Chondrocyte (in vitro differentiated cells): ENCODE measurements around the gene TAS2R8. TPM values are rescaled to one million over a fixed set of nuclear protein-coding genes. Genes with fewer than 3 reads are reported as not detected.

Experiments used
- DNase-seq: peaks from one replicate; pipeline ENCODE4 v3.0.0; 2021; ENCODE audit warnings: mixed read lengths, low spot score
- H3K27ac Mint-ChIP-seq: one replicate; pipeline ENCODE4 v1.8.0; 2021; ENCODE audit warnings: mild to moderate bottlenecking, moderate library complexity, mixed read lengths; ENCODE audit not compliant: unreplicated experiment
- H3K27me3 Mint-ChIP-seq: 2 replicates; pipeline ENCODE4 v1.8.0; 2021; ENCODE audit warnings: low read depth, mixed read lengths
- H3K36me3 Mint-ChIP-seq: 2 replicates; pipeline ENCODE4 v1.8.0; 2021; ENCODE audit warnings: low read depth, mixed read lengths
- H3K4me1 Mint-ChIP-seq: 2 replicates; pipeline ENCODE4 v1.8.0; 2021; ENCODE audit warnings: low read depth, mild to moderate bottlenecking, mixed read lengths
- H3K4me3 Mint-ChIP-seq: one replicate; pipeline ENCODE4 v1.8.0; 2021; ENCODE audit warnings: mild to moderate bottlenecking, moderate library complexity, mixed read lengths; ENCODE audit not compliant: unreplicated experiment
- H3K9me3 Mint-ChIP-seq: 2 replicates; pipeline ENCODE4 v1.8.0; 2021; ENCODE audit warnings: low read depth, mixed read lengths
- CTCF ChIP-seq: fragments of 200-600 bp; sonication (generic); IDR thresholded peaks from 2 replicates; pipeline ENCODE4 v1.5.0; 2021; ENCODE audit warnings: antibody characterized with exemption, mild to moderate bottlenecking, moderate library complexity
- total RNA-seq: library from RNA; stranded (reverse); gene quantifications from 3 replicates; pipeline ENCODE4 v1.2.1, GENCODE V29; 2021

TAS2R8 gene
- total RNA-seq, 1 donor from 2014 or later, result not detected

- TF ChIP-seq CTCF, result no peak
- no peak overlapping the region for H3K4me3 Mint-ChIP-seq
- no peak for DNase-seq
- no peak overlapping the region for H3K27ac Mint-ChIP-seq
- peaks cover 8% of the 10 kb centered on the region for H3K9me3 Mint-ChIP-seq
- H3K4me1 Mint-ChIP-seq, result peaks cover 6% of the 10 kb centered on the region
- H3K27me3 Mint-ChIP-seq, result peaks cover 22% of the 10 kb centered on the region
- H3K36me3 Mint-ChIP-seq, result peaks cover 5% of the 10 kb centered on the region
These were observed 50.9 kb downstream of the TAS2R8 start for GRCh38 chr12:10756194-10756593.

Other genes with a start within 250 kb of the TAS2R8 start
- 32.7 to 40.9 TPM (median 35.8 TPM) in 3 replicates for gene MAGOHB, start 193.7 kb downstream of the TAS2R8 start, total RNA-seq
- 0.12 to 0.31 TPM (median 0.15 TPM) in 3 replicates for gene STYK1, start 133.2 kb downstream of the TAS2R8 start, total RNA-seq
- gene YBX3, start 84.0 kb downstream of the TAS2R8 start, total RNA-seq, result 249 to 281 TPM (median 267 TPM) in 3 replicates
- not detected in 3 replicates for gene TAS2R7, start 4.7 kb downstream of the TAS2R8 start, total RNA-seq
- gene TAS2R9, start 2.9 kb upstream of the TAS2R8 start, total RNA-seq, result 0.53 TPM in 1 of 3 replicates, not detected in the others
- 0.46 to 1.1 TPM (median 0.47 TPM) in 3 replicates for gene TAS2R10, start 19.1 kb upstream of the TAS2R8 start, total RNA-seq
- gene PRR4, start 42.2 kb upstream of the TAS2R8 start, total RNA-seq, result 2.3 to 3.9 TPM (median 3.6 TPM) in 3 replicates
- gene PRH1, start 77.0 kb upstream of the TAS2R8 start, total RNA-seq, result 7.2 to 13.6 TPM (median 12.1 TPM) in 3 replicates
- 0.49 to 2.5 TPM (median 0.85 TPM) in 3 replicates for gene TAS2R13, start 102.3 kb upstream of the TAS2R8 start, total RNA-seq
- not detected in 3 replicates for gene PRH2, start 122.0 kb upstream of the TAS2R8 start, total RNA-seq
- 2.4 to 4.0 TPM (median 2.6 TPM) in 3 replicates for gene TAS2R14, start 132.0 kb upstream of the TAS2R8 start, total RNA-seq
- 0.46 to 1.8 TPM (median 0.95 TPM) in 3 replicates for gene TAS2R50, start 179.6 kb upstream of the TAS2R8 start, total RNA-seq
- gene TAS2R20, start 191.0 kb upstream of the TAS2R8 start, total RNA-seq, result 0.49 to 2.6 TPM (median 0.82 TPM) in 3 replicates
- 1.4 to 2.2 TPM (median 1.9 TPM) in 3 replicates for gene TAS2R19, start 215.3 kb upstream of the TAS2R8 start, total RNA-seq
- gene TAS2R31, start 224.1 kb upstream of the TAS2R8 start, total RNA-seq, result 1.1 to 3.8 TPM (median 1.7 TPM) in 3 replicates